Activated CD4-positive, alpha-beta T cell treated with anti-CD3 and anti-CD28 coated beads, Interleukin-10, Interleukin-2, amounts not matched to agents 100 ng/mL and 50 ng/mL, durations not matched to agents 16 hours and 8 hours (primary cell): ENCODE results near the gene ANKRA2.

Experiments used
- DNase-seq: peaks from one replicate; pipeline ENCODE4 v3.0.0-alpha.2; 2020

The ANKRA2 gene, protein sequence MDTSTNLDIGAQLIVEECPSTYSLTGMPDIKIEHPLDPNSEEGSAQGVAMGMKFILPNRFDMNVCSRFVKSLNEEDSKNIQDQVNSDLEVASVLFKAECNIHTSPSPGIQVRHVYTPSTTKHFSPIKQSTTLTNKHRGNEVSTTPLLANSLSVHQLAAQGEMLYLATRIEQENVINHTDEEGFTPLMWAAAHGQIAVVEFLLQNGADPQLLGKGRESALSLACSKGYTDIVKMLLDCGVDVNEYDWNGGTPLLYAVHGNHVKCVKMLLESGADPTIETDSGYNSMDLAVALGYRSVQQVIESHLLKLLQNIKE

DNA sequence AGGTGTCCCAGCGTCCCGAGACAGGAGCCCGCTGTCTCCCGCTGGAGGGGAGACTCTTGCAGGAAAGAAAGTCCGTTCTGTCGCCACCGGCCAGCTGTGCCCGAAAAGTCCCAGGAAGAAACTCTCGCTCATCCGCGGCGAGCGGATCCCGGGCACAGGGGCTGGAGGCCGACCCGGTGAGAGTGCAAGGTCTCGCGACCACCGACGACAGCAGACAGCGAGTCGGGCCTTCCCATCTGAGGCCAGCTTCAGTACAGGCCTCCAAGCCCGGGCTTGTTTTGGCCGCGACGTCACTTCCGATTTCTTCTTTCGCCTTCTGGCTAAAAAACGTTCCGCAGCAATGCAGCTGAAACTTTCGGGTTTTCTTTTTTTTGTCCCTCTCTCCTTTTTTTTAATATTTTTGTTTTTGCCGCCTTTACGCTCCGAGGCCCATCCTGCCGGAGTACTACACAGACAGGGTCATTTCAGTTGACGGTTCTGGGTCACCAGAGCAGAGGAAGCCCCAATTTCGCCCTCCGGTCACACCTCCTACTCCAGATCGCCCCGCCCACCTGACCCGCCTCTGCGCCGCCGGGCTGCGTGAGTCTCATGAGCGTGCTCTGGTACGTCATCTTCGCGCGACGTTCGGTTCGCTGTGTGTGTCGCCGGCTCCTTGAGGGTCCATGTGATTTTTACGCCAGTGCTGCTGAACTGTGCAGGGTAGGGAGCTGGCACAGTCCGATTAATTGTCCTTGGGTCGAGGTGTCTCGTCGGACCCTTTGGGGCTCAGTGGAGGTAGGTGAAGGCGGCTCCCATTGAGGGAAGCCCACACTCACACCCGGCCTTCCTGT, at the start of gene ANKRA2, which contains the start of gene UTP15:
Gene ANKRA2, minus strand, starts transcription at position 501 of the 830 bp plus-strand sequence. CDS start 2,758 bp downstream, outside the sequence.
Gene UTP15, plus strand, starts transcription at position 605 of the 830 bp plus-strand sequence. CDS start 1,602 bp downstream, outside the sequence.
- DNase-seq: peak; percentile 98

DNA sequence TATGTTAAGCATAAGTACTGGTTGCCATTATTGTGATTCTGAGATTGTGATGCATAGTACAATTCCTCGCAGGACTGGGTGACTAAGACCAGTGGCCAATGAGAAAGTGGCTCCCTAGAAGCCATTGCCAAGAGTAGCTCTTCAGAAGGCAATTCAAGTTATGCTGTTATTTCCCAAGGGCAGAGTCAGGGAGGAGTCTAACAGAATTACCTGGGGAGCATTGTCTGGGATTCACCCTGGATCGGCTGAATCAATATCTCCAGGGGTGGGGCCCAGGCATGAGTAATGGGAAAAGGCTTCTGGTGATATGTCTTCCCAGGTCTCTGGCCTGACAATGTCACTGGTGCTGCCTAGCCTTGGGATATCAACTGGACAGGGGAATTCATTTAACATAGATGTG, 49.6 kb upstream of the ANKRA2 start:
- no peak for DNase-seq

DNA sequence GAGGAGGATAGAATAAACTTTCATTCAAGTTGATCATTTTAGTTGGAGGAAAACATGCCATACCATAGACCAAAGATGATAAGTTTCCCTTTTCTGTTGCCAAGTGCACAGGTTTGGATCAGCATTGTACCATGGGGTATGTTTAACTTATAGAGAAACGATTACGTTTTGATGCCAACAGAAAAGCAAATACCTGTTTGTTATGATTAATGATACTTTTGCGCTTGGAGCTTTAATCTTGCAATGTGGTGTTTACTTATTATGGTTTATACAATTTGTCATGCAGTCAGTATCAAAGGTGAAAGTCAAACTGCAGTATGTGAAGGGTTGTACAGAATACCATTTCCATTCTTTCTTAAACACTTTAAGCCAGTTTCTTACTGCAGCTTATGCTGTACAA, 47.4 kb upstream of the ANKRA2 start:
- no peak for DNase-seq

DNA sequence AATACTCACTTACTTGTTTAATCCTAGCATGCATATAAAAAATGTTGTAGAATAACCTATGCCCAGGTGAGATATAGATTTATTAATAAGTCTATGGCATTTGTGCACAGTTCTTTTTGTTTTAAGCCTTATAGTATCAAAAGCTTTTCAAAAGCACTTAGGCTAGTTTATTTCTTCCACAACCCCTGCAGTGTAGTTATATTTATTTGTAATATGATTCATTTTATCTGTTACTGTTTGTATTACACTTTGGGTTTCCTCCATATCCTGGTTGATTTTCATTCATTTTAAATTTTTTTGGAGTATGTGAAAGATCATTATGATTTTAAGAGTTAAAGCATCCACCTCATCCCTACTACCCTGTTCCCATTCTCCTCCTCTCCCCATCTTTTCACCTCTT, 41.8 kb upstream of the ANKRA2 start:
- DNase-seq: no peak

DNA sequence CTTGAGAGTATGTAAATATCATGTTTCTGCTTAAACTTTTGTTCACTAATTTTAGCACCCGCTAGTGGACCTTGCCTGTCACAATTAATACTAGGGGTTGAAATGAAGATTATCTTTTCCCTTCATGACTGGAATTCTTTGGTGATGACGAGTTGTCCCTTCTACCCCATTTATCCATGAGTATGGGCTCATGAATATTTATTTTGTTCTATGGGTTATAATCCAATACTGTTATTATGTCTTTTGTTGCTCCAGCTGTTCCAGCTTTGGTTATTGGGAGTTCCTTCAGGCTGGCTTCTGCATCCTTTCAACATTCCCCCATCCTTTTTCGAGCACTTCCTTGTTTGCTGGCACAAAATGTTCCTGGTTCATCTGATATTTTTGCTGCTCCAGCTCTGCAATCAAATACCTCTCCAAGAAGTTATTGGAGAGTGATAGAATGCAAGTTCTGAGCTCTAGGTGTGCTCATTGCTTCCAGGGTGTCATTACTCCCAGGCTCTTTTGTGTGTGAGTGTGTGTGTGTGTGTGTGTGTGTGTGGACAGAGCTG, 40.8 kb upstream of the ANKRA2 start:
- DNase-seq: no peak

DNA sequence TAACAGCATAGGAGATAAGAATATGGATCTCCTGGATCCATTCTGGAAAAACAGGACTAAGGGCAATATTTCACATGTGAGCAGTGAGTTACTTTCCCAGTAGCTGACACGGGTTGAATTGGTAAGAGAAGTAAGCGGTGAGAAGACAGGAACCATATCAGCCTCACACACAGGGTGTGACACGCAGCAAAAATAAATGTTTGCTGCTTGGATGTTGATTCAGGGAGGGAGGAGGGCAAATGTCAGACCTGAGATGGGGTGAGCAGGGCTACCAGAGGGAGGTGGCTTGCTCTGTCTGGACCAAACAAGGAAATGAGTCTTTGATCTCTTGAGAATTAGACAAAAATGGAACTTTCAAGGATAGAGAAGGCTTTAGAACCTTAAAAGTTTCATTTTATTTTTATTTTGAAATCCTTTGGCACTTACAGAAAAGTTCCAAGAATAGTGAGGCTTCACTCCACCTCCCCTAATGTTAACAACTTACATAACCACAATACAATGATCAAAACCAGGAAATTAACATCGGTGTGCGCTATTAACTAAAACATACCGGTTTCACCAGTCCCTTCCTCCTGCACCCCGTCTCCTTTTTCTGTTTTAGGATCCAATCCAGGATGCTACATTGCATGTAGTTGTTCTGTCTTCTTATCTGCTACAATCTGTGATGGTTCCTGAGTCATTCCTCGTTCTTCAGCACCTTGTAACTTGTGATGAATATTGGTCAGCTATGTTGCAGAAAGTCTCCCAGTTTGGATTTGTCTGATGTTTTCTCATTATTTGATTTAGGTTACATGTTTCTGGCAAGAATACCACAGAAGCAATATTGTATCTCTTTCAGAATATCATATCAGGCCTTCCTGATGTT, 40.0 kb upstream of the ANKRA2 start:
- DNase-seq: no peak

DNA sequence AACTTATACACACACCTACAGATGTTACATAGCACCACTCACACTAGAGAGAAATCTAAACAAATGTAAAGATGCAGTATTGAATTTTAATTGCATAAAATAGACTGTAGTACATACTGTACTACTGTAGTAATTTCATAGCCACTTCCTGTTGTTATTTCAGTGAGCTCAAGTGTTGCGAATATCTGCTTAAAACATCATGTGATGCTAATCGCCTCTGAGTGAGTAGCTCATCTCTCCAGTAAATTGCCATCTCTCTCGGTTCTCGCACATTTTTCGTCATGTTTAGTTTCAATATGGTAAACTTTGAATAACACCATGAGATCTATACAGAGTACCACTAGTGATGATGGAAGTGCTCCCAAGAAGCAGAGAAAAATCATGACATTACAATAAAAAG, 38.6 kb upstream of the ANKRA2 start:
- DNase-seq: no peak

DNA sequence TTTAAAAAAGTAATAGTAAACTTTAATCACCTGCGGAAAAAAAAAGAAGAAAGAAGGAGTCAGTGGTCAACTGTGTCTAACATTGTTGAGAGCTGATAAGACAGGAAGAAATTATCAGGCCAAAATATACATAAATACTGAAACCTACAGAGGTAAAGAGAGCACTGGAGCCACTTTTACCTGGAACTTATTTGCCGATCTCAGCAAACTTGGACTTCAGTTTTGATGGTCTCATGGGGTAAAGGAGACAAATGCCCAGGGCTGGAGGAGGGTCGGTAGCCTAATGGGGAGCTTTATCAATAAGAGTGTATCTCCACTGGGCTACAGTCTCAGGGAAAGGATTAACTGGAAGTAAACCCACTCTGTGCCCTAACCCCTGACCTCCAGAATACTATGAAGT, 33.9 kb upstream of the ANKRA2 start:
- no peak for DNase-seq

DNA sequence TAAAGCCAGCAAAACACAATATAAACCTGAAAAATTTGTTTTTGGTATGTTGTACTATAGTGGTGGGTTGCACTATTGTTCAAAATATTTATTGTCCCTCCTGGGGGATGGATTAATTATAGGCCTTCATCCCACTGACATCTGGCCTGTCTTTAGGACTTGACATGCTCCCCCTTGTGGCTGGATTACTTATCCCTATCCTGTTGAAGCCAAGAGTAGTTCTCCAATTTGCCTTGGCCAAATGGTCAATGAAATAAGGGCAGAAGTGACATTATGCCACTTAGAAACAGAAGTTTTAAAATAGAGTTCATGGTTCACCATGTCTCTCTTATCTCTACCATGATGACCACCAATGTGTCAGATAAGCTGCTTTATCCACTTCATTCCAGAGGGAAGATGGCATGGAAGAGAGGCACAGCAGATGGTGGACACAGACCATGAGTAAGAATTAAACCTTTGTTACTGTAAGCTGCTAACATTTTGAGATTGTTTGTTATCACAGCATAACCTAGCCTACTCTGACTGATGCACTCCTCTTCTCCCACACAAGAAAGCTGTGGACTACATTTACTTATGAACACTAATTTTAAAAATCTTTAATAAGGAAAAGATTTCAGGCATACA, 31.4 kb upstream of the ANKRA2 start:
- peak; percentile 42 for DNase-seq

DNA sequence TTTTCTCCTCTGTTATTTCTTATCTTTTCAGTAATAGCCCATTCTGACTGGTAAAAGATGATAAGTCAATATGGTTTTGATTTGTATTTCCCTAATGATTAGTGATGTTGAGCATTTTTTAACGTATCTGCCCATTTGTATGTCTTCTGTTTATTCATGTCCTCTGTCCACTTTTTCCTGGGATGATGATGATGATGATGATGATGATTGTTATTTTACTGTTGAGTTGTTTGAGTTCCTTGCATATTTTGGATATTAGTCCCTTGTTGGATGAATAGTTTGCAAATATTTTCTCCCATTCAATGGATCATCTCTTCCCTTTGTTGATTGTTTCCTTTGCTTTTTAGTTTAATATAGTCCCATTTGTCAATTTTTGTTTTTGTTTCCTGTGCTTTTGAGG, 27.1 kb upstream of the ANKRA2 start:
- DNase-seq: no peak

DNA sequence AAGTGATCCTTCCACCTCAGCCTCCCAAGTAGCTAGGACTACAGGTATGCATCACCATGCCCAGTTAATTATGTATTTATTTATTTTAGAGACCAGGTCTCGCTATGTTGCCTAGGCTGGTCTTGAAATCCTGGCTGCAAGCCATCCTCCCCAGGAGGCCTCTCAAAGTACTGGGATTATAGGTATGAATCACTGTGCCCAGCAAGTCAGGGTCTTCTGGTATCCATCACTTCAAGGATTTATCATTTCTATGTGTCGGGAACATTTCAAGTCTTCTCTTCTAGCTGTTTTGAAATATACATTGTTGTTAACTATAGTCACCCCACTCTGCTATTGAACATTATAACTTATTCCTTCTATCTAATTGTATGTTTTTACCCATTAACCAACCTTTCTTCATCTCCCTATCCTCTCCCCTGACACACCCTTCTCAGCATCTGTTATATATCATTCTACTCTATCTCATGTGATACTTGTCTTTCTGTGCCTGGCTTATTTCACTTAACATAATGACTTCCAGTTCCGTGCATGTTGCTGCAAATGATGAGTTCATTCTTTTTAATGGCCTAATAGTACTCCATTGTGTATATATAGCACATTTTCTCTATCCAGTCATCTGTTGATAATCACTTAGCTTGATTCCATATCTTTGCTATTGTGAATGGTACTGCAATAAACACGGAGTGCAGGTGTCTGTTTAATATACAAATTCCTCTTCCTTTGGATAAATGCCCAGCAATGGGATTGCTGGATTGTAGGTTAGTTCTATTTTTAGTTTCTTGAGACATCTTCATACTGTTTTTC, 26.5 kb upstream of the ANKRA2 start:
- DNase-seq: no peak

DNA sequence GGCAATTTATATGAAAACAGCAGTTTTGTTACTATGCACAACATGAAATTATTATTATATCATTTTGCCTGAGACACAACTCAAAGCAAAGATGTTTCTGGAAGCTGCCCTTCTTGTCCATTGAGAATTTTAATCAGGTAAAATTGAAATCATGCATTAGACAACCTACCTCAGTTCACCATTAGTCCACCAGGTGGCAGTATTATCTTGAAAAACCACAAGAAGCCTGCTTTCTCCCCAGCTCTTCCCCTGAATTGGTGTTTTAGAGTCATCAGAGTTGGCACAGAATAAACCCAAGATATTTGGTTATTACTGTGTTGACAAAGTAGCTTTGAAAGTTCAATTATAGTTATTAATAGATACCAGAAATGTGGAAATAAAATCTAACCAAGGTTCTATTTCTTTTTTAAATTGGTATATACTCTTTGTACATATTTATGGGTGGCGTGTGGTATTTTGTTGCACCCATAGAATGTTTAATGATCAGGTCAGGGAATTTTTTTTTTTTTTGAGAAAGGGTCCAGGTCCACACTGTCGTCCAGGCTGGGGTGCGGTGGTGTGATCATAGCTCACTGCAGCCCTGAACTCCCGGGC, 25.8 kb upstream of the ANKRA2 start:
- peak; percentile 71 for DNase-seq

DNA sequence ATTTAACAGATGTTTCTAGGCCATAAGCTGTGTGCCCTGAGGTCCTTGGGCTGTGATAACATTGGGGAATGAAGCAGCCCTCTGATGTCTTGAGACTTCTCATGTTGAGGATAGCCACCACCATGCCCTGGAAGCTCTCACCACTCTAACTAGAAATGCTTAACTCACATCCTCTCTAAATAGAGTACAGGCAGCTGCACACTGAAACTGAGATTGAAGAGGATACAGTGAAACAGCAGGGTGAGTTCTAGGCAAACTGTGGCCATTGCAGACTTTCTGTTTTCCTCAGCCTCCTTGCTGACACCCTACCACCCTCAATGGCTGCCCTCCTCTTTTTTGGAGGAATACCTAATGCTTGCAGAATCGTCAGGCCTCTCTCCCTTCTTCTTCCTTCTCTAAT, 22.5 kb upstream of the ANKRA2 start:
- no peak for DNase-seq

DNA sequence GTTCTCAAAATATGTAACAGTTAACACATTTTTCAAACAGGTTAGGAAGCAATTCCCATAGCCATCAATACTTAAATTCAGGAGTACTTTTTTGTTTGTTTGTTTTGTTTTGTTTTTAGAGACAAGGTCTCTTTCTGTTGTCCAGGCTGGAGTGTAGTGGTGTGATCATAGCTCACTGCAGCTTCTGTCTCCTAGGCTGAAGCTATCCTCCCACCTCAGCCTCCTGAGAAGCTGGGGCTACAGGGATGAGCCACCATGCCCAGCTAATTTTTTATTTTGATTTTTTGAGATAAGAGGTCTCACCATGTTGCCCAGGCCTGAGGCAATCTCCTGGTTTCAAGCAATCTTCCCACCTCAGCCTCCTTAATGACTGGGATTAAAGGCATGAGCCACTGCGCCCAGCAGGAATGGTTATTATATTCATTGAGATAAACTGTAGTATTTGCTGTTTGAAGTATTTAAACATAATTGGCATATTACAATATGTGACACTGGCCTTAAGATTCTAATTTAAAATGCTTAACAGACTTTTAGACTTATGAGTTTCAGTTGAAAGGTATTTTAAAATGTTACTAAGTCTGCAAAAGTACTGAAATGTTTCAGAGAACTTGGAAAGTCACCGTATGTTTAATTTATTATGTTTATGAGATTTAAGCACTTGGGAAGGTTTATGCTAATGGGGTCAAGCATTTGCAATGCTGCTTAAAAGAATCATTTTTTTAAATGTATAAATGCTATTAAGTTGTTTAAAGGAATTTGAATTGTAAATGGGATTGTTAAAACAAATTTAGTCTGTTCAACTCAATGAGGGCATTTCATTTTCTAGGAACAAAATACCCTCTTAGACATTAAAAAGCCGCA, 17.1 kb upstream of the ANKRA2 start:
- DNase-seq: no peak

DNA sequence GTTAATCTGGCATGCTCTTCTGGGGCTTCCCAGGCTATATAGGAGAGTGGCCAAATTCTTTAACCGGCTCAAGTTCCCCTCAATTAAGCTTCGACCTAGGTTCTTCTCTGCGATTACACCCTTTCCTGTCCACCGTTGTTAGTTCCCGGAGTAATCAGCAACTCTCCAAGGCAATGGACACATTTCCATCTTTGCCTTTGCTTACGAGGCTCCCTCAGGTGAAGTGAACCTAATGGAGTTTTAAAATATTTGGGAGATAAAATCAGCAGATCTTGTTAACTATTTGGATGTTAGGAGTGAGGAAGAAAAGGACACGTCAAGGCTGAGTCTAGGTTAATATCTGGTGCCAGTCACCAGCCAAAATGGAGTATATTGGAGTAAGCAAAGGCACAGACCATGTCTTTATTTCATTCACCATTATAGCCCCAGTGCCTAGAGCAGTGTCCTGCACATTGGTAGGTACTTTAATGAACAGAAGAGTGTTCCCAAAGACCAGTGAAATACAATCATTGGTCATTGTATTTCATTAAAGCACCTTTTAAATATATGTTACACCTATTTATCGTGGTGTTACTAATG, 619 bp upstream of the ANKRA2 start:
- DNase-seq: peak; percentile 5

DNA sequence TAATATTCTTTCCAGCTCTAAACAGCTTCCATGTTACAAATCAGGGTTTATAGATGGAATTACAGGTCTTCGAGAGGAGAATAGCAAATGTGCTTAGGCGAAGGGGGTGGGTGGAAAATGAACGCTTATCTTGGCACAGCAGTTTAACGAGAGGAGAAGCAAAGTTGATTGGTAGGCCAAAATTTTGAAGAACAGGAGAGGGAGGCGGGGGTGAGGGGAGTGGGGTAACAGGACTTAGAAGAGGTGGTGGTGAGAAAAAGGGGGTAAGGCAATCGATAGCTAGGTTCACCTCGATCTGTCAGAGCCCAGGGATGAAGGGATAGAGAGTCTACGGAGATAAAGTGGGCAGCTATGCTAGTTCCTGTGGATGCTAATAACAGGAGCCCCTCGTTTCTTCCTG, 764 bp downstream of the ANKRA2 start:
- peak; percentile 11 for DNase-seq

DNA sequence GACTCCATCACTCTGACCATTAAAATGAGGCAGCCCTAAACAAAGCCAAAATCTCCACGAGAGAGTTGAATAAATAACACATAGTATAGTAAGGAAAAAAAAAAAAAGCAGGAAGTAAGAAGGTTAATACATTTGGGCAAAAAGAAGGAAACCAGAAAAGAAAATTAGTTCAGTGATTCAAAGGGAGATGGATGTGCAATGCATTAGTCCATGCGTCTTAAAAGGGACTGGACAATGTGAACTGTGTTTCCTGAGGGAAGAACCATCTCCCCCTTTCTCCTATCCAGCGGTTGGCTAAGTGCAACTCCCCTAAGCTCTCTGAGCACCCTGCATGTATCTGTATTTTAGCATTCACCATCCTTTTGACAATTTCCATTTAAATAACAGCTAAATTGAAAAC, 1.4 kb downstream of the ANKRA2 start:
- no peak for DNase-seq

DNA sequence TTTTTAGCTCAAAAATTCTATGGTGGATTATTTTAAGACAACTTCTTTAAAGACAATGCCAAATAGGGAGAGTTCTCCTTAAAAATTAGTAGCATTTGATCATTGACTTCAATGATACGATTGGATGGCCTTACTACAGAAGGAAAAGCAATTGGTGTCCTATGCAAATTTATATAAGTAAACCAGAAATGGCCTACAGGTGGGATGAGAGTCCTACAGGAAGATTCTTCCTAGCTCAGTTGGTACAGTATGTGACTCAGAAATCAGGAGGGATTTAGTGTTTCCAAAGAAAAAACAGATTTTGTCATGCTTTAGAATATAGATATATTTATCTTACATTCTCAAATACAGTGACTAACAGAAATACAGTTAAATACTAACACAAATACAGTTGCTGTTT, 6.5 kb downstream of the ANKRA2 start:
- DNase-seq: no peak

DNA sequence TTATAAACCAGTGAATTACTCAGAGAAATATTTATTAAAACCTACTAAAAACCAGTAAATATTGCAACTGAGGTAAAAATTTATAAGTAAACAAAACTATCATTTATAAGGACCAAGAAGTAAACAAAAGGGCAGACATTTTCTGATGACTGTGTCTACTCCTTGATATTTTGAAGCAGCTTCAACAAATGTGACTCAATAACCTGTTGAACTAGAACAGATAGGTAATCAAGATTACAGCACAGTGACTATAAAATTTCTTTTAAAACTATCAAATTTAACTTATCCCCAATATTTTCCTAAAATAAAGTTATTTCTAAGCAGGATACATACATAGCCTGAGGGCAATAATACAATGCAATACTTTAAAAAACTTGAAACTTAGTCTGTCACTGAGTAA, 12.8 kb downstream of the ANKRA2 start:
- no peak for DNase-seq

DNA sequence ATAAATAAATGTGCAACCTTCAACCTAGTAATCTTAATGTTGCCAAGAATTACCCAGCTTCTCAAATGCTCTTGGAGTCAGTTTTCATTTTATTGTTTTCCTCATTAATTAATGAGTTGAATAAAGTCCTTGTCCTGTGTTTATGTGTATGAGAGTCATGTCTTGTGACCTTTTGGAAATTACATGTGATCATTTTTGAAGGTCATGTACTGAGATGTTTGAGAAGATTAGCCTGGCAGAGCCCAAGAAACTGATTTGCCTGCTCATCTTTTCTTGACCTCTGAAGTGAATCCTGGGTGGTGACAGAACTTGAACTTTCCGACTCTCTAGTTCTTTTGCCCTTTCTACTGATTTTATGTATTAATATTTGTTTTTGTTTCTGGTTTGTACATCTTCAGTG, 15.4 kb downstream of the ANKRA2 start:
- no peak for DNase-seq
